OCI-LY3 (cell line): ENCODE measurements around the gene AVEN.

Experiments used
- EZH2phosphoT487 ChIP-seq: fragments of 200-600 bp; shearing (Covaris generic); IDR thresholded peaks from 2 replicates; pipeline ENCODE4 v1.6.1; 2018; ENCODE audit warnings: antibody characterized with exemption, mixed run types, low read depth
- TF ChIP-seq, protein P1 (sequence below): fragments of 200-600, 300-600 bp; sonication (generic); IDR thresholded peaks from 2 replicates; pipeline ENCODE4 v1.5.1; 2014; ENCODE audit warnings: antibody characterized with exemption, low read length, low read depth

DNA sequence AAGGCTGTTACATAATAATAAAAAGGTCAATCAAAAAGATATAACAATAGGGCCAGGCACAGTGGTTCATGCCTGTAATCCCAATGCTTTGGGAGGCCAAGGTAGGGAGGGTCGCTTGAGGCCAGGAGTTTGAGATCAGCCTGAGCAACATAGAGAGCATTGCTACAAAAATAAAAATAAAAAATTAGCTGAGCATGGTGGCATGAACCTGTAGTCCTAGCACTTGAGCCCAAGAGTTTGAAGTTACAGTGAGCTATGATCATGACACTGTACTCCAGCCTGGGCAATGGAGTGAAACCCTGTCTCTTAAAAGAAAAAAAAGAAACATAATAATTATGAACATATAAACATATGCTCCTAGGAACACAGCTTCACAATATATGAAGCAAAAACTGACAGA lies 29.3 kb downstream of the AVEN start:
- TF ChIP-seq, protein P1, sequence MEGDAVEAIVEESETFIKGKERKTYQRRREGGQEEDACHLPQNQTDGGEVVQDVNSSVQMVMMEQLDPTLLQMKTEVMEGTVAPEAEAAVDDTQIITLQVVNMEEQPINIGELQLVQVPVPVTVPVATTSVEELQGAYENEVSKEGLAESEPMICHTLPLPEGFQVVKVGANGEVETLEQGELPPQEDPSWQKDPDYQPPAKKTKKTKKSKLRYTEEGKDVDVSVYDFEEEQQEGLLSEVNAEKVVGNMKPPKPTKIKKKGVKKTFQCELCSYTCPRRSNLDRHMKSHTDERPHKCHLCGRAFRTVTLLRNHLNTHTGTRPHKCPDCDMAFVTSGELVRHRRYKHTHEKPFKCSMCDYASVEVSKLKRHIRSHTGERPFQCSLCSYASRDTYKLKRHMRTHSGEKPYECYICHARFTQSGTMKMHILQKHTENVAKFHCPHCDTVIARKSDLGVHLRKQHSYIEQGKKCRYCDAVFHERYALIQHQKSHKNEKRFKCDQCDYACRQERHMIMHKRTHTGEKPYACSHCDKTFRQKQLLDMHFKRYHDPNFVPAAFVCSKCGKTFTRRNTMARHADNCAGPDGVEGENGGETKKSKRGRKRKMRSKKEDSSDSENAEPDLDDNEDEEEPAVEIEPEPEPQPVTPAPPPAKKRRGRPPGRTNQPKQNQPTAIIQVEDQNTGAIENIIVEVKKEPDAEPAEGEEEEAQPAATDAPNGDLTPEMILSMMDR = no peak
- TF ChIP-seq EZH2phosphoT487 = no peak
